IPS-20b (cell line): ENCODE measurements around the gene NPDC1.

ENCODE experiments used
- H3K27ac ChIP-seq: one replicate; pipeline ENCODE4 v1.5.1; 2013; ENCODE audit warnings: low read length
- H3K27me3 ChIP-seq: 2 replicates; pipeline ENCODE4 v1.6.1; 2013; ENCODE audit warnings: mild to moderate bottlenecking, low read length, inconsistent platforms; ENCODE audit not compliant: insufficient read depth
- H3K36me3 ChIP-seq: 2 replicates; pipeline ENCODE4 v1.6.1; 2013; ENCODE audit warnings: low read depth, mild to moderate bottlenecking, inconsistent platforms, low read length, moderate library complexity; ENCODE audit not compliant: insufficient read depth
- H3K4me1 ChIP-seq: 2 replicates; pipeline ENCODE4 v1.6.1; 2013; ENCODE audit warnings: mild to moderate bottlenecking, control low read depth, inconsistent platforms, low read length, moderate library complexity; ENCODE audit not compliant: insufficient read depth
- H3K4me3 ChIP-seq: 2 replicates; pipeline ENCODE4 v1.5.1; 2013; ENCODE audit warnings: mild to moderate bottlenecking, low read length, inconsistent platforms
- H3K9ac ChIP-seq: 2 replicates; pipeline ENCODE4 v1.6.1; 2013; ENCODE audit warnings: low read depth, mild to moderate bottlenecking, inconsistent platforms, low read length, moderate library complexity
- H3K9me3 ChIP-seq: 2 replicates; pipeline ENCODE4 v1.6.1; 2013; ENCODE audit warnings: mild to moderate bottlenecking, low read depth, low read length, inconsistent platforms; ENCODE audit not compliant: insufficient read depth

NPDC1 gene

GRCh38 chr9:137042751-137043727 lies 2.9 kb downstream of the NPDC1 start:
- no peak overlapping the region for H3K4me3 ChIP-seq
- no peak overlapping the region for H3K27ac ChIP-seq
- H3K36me3 ChIP-seq, result no peaks in the 10 kb centered on the region
- no peak overlapping the region for H3K9ac ChIP-seq
- H3K9me3 ChIP-seq, result no peaks in the 10 kb centered on the region
- peaks cover 37% of the 10 kb centered on the region for H3K27me3 ChIP-seq
- H3K4me1 ChIP-seq, result no peaks in the 10 kb centered on the region

- Histone ChIP-seq H3K4me3 (no peak overlapping the region), H3K36me3 (no peaks in the 10 kb centered on the region), H3K4me1 (no peaks in the 10 kb centered on the region), H3K9me3 (no peaks in the 10 kb centered on the region), H3K27ac (no peak overlapping the region), H3K27me3 (peaks cover 22% of the 10 kb centered on the region), H3K9ac (no peak overlapping the region)
These were observed 4.9 kb downstream of the NPDC1 start for GRCh38 chr9:137041124-137041523.

GRCh38 chr9:137040568-137040967 lies 5.4 kb downstream of the NPDC1 start:
- H3K4me1 ChIP-seq, result no peaks in the 10 kb centered on the region
- H3K9me3 ChIP-seq, result no peaks in the 10 kb centered on the region
- H3K36me3 ChIP-seq, result no peaks in the 10 kb centered on the region
- H3K27me3 ChIP-seq, result peaks cover 22% of the 10 kb centered on the region
- no peak overlapping the region for H3K4me3 ChIP-seq
- H3K9ac ChIP-seq, result no peak overlapping the region
- H3K27ac ChIP-seq, result no peak overlapping the region

GRCh38 chr9:137039611-137040366 lies 6.2 kb downstream of the NPDC1 start:
- H3K4me3 ChIP-seq, result no peak overlapping the region
- H3K27me3 ChIP-seq, result peaks cover 17% of the 10 kb centered on the region
- H3K9me3 ChIP-seq, result no peaks in the 10 kb centered on the region
- H3K9ac ChIP-seq, result no peak overlapping the region
- no peaks in the 10 kb centered on the region for H3K4me1 ChIP-seq
- H3K27ac ChIP-seq, result no peak overlapping the region
- no peaks in the 10 kb centered on the region for H3K36me3 ChIP-seq

- H3K4me1 ChIP-seq, result no peaks in the 10 kb centered on the region
- H3K36me3 ChIP-seq, result no peaks in the 10 kb centered on the region
- H3K27me3 ChIP-seq, result peaks cover 13% of the 10 kb centered on the region
- no peak overlapping the region for H3K4me3 ChIP-seq
- H3K27ac ChIP-seq, result no peak overlapping the region
- no peaks in the 10 kb centered on the region for H3K9me3 ChIP-seq
- H3K9ac ChIP-seq, result no peak overlapping the region
These were observed 7.1 kb downstream of the NPDC1 start for GRCh38 chr9:137038916-137039315.

GRCh38 chr9:137037483-137037882 lies 8.5 kb downstream of the NPDC1 start:
- no peaks in the 10 kb centered on the region for H3K4me1 ChIP-seq
- H3K9ac ChIP-seq, result no peak overlapping the region
- no peak overlapping the region for H3K27ac ChIP-seq

GRCh38 chr9:137037035-137037434 lies 8.9 kb downstream of the NPDC1 start:
- H3K9ac ChIP-seq, result no peak overlapping the region
- peaks cover 8% of the 10 kb centered on the region; the same call in 1 of the 2 replicates for H3K27me3 ChIP-seq
- H3K36me3 ChIP-seq, result no peaks in the 10 kb centered on the region
- H3K27ac ChIP-seq, result no peak overlapping the region
- no peaks in the 10 kb centered on the region for H3K4me1 ChIP-seq
- no peak overlapping the region for H3K4me3 ChIP-seq
- no peaks in the 10 kb centered on the region for H3K9me3 ChIP-seq

More at GRCh38 chr9:137037483-137037882, 8.5 kb downstream of the NPDC1 start:
- H3K4me3 ChIP-seq, result no peak overlapping the region
- no peaks in the 10 kb centered on the region for H3K36me3 ChIP-seq
- H3K27me3 ChIP-seq, result peaks cover 8% of the 10 kb centered on the region; the same call in 1 of the 2 replicates
- H3K9me3 ChIP-seq, result no peaks in the 10 kb centered on the region

- no peaks in the 10 kb centered on the region for H3K4me1 ChIP-seq
- H3K27me3 ChIP-seq, result peaks cover 8% of the 10 kb centered on the region; the same call in 1 of the 2 replicates
- no peak overlapping the region for H3K9ac ChIP-seq
- no peaks in the 10 kb centered on the region for H3K9me3 ChIP-seq
- no peaks in the 10 kb centered on the region for H3K36me3 ChIP-seq
- no peak overlapping the region for H3K4me3 ChIP-seq
- H3K27ac ChIP-seq, result no peak overlapping the region
These were observed 10.0 kb downstream of the NPDC1 start for GRCh38 chr9:137035937-137036336.

- Histone ChIP-seq H3K36me3 (no peaks in the 10 kb centered on the region), H3K4me3 (no peak overlapping the region), H3K27me3 (peaks cover 8% of the 10 kb centered on the region; the same call in 1 of the 2 replicates), H3K9ac (no peak overlapping the region), H3K4me1 (no peaks in the 10 kb centered on the region), H3K27ac (no peak overlapping the region), H3K9me3 (no peaks in the 10 kb centered on the region)
These were observed 10.5 kb downstream of the NPDC1 start for GRCh38 chr9:137035507-137035834.

GRCh38 chr9:137034709-137035506 lies 11.1 kb downstream of the NPDC1 start:
- Histone ChIP-seq H3K9ac (no peak overlapping the region), H3K9me3 (no peaks in the 10 kb centered on the region), H3K4me3 (no peak overlapping the region), H3K36me3 (no peaks in the 10 kb centered on the region), H3K4me1 (no peaks in the 10 kb centered on the region), H3K27ac (no peak overlapping the region), H3K27me3 (peaks cover 8% of the 10 kb centered on the region; the same call in 1 of the 2 replicates)

- H3K27ac ChIP-seq, result no peak overlapping the region
- H3K36me3 ChIP-seq, result no peaks in the 10 kb centered on the region
- H3K9ac ChIP-seq, result no peak overlapping the region
- no peak overlapping the region for H3K4me3 ChIP-seq
- H3K4me1 ChIP-seq, result no peaks in the 10 kb centered on the region
- H3K27me3 ChIP-seq, result peaks cover 10% of the 10 kb centered on the region
- H3K9me3 ChIP-seq, result no peaks in the 10 kb centered on the region
These were observed 11.8 kb downstream of the NPDC1 start for GRCh38 chr9:137034039-137034708.
